IPS-18c (cell line): ENCODE results near the gene DTX1.
"Not testable (repeated sequence)": the region's sequence is repeated elsewhere in the genome, so short reads cannot be mapped to it uniquely, and the experiment has no call there.

Experiments used
- H3K4me3 ChIP-seq: 2 replicates; pipeline ENCODE4 v1.7.0; 2013; ENCODE audit warnings: low read depth, mild to moderate bottlenecking, low read length, moderate library complexity; ENCODE audit not compliant: insufficient read depth
- H3K9me3 ChIP-seq: one replicate; pipeline ENCODE4 v1.6.1; 2013; ENCODE audit warnings: mild to moderate bottlenecking, low read length, moderate library complexity; ENCODE audit not compliant: control insufficient read depth, insufficient read depth

Gene DTX1

DNA sequence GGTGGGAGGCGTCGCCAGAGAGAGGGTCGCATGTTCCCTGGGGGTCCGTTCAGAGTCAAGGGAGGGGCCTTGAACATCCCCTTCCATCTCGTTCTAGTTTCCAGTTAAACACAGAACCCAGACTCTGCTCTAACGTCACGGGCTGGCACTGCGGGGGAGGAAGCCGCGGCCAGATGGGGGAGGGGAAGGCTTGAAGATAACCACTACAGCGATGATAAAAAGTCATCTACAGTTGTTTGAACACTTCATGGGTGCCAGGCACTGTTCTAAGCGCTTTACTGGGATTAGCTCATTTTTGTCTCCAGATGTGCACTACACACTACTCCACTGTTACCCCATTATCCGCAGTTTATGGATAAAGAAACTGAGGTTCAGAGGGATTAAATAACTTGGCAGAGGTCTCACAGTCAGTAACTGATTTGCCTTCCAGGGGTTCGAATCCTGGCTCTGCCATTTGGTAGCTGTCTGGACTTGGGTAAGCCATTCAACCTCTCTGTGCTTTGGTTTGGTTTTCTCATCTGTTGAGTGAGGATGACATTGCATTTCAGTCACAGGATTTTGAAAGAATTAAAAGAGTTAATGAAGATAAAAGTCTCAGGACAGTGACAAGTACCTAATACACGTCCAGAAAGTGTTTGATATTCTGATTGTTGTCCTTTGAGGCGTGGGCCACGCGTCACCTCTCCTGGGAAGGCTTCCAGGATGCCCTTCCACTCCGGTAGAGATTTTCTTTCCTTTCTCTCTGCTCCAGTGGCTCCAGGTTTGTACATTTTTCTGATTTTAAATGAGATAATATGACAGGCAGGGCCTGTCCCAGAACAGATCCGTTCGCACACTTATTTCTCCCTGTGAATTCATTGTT, 79.8 kb downstream of the DTX1 start:
- Histone ChIP-seq H3K4me3 (peak overlapping the region; percentile 26), H3K9me3 (no peaks in the 10 kb centered on the region)

DNA sequence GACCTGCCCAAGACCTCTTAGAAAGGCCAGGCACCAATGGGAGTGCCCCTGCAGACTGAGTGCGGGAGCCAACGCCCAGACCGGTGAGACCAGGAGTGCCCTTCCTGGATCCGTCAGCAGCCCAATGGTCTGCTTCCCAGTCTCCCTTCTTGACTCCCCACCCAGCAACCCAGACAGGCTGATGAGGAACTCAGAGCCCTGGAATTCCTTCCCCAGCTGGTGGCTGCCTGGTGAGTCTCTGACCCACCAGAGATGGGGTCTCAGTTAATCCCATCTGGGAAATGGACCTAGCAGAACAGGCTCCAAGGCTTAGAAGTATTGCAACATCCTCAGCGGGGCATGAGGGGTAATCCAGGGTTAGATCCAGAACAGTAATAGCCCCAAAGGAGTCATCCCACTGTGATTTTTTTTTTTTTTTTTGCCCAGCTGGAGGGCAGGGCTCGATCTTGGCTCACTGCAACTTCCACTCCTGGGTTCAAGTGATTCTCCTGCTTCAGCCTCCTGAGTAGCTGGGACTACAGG, 80.5 kb downstream of the DTX1 start:
- Histone ChIP-seq H3K9me3 (no peaks in the 10 kb centered on the region), H3K4me3 (no peak overlapping the region)

DNA sequence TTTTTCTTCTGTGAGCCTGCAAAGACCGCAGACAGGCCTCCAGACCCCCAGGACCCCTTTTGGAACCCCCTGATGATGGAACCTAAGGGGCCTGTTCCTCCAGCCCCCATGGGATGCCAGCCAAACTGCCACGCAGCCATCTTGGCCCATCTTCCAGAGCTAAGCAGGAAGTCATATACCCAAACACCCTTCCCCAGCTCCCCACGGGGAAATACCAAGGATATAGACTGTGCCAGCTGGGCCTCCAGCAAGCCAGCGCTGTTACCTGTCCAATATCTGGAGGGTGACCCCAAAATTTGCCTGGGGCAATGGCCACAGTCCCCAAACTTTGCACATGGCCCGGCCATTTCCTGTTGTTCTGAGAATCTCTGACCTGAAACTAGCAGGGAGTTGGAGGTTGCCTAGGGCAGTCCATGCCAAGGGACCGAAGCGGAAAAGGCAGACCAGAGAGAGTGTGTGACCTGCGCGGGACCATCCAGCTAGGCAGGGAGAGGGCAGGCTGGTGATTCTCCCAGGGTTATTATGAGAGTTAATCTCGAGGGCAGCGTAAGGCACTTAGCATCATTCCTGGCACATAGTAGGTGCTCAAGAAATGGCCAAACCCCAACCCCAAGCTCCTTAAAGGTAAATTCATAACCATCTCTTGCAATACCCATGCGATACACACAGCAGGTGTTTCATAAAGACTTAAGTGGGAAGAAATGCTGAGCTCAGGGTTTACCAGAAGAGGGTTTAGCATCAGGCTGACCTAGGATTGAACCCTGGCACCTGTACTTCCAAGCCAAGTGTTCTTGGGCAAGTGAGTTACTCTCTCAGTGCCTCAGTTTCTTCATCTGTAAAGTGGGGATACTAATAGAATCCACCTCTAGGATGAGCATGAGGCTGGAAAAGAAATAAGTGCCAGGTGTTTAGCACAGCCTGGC, 81.6 kb downstream of the DTX1 start:
- no peaks in the 10 kb centered on the region for H3K9me3 ChIP-seq
- no peak overlapping the region for H3K4me3 ChIP-seq

DNA sequence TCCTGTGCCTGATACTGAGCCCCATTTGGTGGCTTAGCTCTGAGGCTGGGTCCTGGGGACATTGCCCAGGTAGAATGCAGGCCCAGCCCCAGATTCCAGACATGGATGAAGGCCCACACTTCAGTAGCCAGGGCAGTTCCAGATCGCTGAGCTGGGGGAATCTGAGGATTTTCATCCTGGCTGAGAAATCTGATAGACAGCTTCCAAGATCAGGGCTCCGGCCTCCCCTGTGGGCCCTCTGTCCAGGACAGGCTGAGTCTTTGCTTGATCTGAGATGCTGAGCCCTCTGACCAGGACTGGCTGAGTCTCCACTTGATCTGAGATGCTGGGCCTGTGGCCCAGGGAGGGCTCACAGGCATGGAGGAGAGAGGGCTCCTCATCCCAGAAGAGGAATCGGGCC, 82.3 kb downstream of the DTX1 start:
- H3K9me3 ChIP-seq, result no peaks in the 10 kb centered on the region
- no peak overlapping the region for H3K4me3 ChIP-seq

DNA sequence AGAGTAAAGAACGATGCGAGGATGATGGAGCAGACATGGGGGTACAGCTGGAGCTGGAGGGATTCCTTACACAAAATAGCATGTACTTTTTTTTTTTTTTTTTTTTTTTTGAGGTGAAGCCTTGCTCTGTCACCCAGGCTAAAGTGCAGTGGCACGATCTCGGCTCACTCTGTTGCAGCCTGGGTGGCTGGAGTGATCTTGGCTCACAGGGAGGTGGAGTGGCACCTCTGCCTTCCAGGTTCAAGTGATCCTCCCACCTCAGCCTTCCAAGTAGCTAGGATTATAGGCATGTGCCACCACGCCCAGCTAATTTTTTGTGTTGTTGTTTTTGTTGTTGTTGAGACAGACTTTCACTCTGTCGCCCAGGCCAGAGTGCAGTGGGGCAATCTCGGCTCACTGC, 84.2 kb downstream of the DTX1 start:
- no peak overlapping the region for H3K4me3 ChIP-seq
- H3K9me3 ChIP-seq, result no peaks in the 10 kb centered on the region

DNA sequence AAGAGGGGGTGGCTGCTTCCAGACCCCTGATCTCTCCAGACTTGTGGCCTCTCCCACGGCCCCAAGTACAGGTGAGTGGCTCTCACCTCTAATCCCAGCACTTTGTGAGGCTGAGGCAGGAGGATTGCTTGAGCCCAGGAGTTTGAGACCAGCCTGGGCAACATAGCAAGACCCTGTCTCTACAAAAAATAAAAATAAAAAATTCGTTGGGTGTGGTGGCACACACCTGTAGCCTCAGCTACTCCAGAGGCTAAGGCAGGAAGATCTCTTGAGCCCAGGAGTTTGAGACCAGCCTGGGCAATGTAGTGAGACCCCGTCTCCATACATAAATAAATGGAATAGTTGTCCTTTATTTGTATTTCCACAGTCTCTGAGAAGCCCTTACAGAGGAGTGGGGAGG, 85.2 kb downstream of the DTX1 start:
- not testable (repeated sequence) for H3K4me3 ChIP-seq

DNA sequence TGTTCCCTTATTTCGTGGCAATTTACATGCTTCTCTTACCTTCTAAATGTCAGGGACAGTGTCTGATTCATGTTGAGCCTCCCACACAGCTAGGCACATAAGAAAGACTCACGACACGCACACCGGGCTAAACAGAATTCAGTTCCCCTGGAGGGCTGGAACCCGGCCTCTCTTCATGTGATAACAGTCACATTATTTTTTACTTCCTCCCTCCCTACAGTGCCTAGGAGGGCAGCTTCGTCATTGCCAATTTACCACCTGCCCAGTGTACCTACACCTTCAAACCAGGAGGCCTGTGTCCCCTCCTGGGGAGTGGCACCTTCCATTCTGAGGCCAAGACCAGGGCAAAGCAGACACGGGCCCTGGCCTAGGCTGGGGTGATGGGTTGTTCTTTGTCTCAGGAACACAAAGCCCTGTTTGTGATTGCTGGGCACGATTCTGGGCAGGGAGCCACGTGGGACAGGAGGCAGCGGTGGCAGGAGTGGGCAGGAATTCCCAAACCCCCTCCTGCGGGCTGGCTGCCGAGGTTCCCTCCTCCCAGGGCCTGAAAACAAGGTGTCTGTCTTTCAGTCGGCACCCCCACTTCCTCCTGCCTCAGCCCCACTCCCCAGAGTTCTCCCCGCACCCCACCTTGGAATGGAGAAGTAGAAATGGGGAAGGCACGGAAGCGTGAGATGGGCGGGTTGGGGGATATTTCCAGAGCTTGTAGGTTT, 85.8 kb downstream of the DTX1 start:
- H3K9me3 ChIP-seq, result no peaks in the 10 kb centered on the region
- H3K4me3 ChIP-seq, result no peak overlapping the region

More for the DNA sequence above, 85.2 kb downstream of the DTX1 start:
- H3K9me3 ChIP-seq, result not testable (repeated sequence)

DNA sequence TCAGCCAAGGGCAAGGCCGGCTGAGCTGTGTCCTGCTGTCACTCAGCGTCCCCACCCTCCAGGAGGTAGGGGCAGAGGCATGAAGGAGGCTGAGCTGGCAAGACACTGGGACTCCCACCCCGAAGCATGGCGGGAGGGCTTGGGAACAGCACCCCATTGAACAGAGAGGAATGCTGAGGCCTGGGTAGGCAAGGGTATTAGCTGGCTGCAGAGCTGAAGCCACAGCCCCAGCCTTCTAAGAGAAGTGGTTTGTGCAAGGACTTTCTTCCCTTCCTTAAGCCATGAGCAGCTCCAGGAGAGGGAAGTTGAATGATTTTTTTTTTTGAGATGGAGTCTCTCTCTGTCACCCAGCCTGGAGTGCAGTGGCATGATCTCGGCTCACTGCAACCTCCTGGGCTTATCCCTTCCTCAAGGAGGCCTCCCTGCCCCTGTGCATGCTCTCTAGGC, 86.4 kb downstream of the DTX1 start:
- H3K9me3 ChIP-seq, result no peaks in the 10 kb centered on the region
- no peak overlapping the region for H3K4me3 ChIP-seq

DNA sequence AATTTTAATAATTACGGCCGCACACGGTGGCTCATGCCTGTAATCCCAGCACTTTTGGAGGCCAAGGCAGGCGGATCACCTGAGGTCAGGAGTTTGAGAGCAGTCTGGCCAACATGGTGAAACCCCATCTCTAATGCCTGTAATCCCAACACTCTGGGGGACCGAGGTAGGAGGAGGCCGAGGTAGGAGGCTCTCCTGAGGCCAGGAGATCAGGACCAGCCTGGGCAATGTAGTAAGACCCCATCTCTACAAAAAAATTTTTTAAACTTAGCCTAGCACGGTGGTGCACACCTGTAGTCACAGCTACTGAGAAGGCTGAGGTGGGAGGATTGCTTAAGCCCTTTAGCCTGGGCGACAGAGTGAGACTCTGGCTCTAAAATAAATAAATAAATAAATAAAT, 87.4 kb downstream of the DTX1 start:
- H3K9me3 ChIP-seq, result no peaks in the 10 kb centered on the region
- H3K4me3 ChIP-seq, result no peak overlapping the region

DNA sequence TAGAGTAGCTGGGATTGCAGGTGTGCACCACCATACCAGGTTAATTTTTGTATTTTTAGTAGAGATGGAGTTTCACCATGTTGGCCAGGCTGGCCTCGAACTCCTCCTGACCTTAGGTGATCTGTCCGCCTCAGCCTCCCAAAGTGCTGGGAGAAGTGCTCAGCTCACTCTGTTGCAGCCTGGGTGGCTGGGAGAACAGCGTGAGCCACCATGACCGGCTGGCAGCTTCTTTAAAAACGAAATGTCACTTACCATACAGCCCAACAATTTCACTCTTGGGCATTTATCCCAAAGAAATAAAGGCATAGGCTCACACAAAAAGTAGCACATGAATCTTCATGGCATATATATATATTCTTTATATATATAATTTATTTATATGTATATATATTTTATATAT, 88.3 kb downstream of the DTX1 start:
- Histone ChIP-seq H3K4me3 (no peak overlapping the region), H3K9me3 (no peaks in the 10 kb centered on the region)

DNA sequence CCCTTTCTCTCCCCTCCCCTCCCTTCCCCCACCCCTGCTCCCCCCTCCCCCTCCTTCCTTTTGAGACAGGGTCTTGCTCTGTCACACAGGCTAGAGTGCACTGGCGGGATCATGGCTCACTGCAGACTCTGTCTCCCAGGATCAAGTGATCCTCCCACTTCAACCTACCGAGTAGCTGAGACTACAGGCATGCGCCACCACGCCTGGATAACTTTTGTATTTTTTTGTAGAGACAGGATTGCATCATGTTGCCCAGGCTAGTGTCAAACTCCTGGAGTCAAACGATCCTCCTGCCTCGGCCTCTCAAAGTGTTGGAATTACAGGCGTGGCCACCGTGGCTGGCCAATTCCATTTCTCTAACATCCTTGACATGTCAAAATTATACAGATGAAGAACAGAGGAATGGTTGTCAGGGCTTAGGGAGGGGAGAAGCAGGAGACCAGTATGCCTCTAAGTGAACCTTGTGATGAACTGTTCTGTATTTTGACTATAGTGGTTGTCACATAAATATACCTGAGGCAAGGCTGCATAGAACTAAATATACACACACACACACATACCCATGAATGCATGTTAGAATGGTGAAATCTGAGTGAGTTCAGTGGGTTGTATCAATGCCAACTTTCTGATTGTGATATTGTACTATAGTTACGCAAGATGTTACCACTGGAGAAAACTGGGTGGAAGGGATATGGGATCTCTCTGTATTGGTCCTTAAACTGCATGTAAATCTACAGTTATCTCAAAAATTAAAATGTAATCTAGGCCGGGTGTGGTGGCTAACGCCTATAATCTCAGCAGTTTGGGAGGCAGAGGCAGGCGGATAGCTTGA, 89.4 kb downstream of the DTX1 start:
- Histone ChIP-seq H3K9me3 (no peaks in the 10 kb centered on the region), H3K4me3 (no peak overlapping the region)

DNA sequence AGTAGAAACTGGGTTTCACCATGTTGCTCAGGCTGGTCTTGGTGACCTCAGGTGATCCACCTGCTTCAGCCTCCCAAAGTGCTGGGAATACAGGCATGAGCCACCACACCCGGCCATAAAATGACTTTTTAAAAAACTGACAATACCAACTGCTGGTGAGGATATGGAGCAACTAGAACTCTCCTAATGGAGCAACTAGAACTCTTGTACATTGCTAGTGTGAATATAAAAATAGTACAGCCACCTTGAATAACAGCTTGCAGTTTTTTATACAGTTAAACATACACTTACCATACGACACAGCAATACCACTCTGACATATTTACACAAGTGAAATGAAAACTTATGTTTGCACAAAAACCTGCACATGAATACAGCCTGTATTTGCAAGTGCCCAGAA, 90.5 kb downstream of the DTX1 start:
- no peaks in the 10 kb centered on the region for H3K9me3 ChIP-seq
- H3K4me3 ChIP-seq, result no peak overlapping the region
